WERI-Rb-1 (cell line): ENCODE measurements around the gene TPSAB1.
"Not testable (repeated sequence)": the region's sequence is repeated elsewhere in the genome, so short reads cannot be mapped to it uniquely, and the experiment has no call there.

Experiments used
- DNase-seq: peaks from one replicate; pipeline ENCODE4 v3.0.0-alpha.2; 2020
- H3K27ac ChIP-seq: fragments of 250-450 bp; sonication (Bioruptor Pico); 2 replicates; pipeline ENCODE4 v1.5.1; 2020; ENCODE audit warnings: mild to moderate bottlenecking, moderate library complexity
- H3K27me3 ChIP-seq: fragments of 250-450 bp; sonication (Bioruptor Pico); 2 replicates; pipeline ENCODE4 v1.5.1; 2021; ENCODE audit warnings: mild to moderate bottlenecking, low read depth, moderate library complexity; ENCODE audit not compliant: insufficient read depth, severe bottlenecking
- H3K36me3 ChIP-seq: fragments of 250-450 bp; sonication (Bioruptor Pico); 2 replicates; pipeline ENCODE4 v1.5.1; 2020; ENCODE audit warnings: mild to moderate bottlenecking, moderate library complexity
- H3K4me3 ChIP-seq: 2 replicates; pipeline ENCODE4 v1.5.1; 2011; ENCODE audit warnings: low read depth, mild to moderate bottlenecking, control low read depth, low read length
- H3K9me3 ChIP-seq: fragments of 250-450 bp; sonication (Bioruptor Pico); 2 replicates; pipeline ENCODE4 v1.5.1; 2021; ENCODE audit warnings: mild to moderate bottlenecking, moderate library complexity; ENCODE audit not compliant: severe bottlenecking
- TF ChIP-seq, protein P1 (sequence below): IDR thresholded peaks from 2 replicates; pipeline ENCODE4 v1.5.1; 2011; ENCODE audit warnings: low read depth, mild to moderate bottlenecking, control low read depth, inconsistent platforms, low read length

TPSAB1 gene

DNA sequence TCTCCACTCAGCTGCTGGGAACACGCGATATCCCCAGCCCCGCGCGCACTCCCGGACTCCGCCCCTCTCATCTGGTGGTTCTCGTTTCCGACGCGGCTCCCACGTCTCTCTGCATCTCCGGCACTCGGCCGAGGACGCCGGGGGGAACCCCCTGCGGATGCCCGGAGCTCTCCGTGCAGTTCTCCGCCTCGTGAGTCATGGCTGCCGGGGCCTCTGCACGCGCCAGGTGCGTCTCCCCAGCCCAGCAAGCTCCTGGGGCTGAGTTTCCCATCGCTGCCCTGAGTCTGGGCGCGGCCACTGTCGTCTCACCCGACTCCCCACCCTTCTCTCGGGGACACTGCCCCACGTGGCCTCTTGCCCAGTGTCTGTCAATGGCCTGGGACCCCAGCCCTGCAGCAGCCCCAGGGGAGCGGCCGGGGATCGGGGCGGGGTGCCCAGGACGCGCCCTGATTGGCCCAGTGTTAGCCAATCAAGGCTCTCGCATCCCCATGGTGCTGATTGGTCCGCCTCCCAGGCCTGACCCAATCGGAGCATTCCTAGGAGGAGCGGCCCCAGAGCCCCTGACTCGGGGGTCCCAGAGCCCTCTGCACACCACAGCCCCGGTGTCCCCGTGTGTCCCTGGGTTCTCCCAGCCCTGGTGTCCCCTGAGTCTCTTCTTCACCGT, 13.3 kb downstream of the TPSAB1 start:
- H3K27me3 ChIP-seq, H3K9me3 ChIP-seq, H3K36me3 ChIP-seq, H3K27ac ChIP-seq, H3K4me3 ChIP-seq, DNase-seq: not testable (repeated sequence)

DNA sequence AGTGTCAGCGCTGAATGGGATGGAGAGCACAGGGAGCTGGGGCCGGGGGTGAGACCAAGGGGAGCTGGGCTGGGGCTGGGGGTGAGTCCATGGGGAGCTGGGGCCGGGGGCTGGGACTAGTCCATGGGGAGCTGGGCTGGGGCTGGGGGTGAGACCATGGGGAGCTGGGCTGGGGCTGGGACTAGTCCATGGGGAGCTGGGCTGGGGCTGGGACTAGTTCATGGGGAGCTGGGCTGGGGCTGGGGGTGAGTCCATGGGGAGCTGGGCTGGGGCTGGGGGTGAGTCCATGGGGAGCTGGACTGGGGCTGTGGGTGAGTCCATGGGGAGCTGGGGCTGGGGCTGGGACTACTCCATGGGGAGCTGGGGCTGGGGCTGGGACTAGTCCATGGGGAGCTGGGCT, 14.3 kb downstream of the TPSAB1 start:
- H3K9me3 ChIP-seq, H3K36me3 ChIP-seq, H3K4me3 ChIP-seq, H3K27me3 ChIP-seq, H3K27ac ChIP-seq: not testable (repeated sequence)
- peak; percentile 7 for DNase-seq

DNA sequence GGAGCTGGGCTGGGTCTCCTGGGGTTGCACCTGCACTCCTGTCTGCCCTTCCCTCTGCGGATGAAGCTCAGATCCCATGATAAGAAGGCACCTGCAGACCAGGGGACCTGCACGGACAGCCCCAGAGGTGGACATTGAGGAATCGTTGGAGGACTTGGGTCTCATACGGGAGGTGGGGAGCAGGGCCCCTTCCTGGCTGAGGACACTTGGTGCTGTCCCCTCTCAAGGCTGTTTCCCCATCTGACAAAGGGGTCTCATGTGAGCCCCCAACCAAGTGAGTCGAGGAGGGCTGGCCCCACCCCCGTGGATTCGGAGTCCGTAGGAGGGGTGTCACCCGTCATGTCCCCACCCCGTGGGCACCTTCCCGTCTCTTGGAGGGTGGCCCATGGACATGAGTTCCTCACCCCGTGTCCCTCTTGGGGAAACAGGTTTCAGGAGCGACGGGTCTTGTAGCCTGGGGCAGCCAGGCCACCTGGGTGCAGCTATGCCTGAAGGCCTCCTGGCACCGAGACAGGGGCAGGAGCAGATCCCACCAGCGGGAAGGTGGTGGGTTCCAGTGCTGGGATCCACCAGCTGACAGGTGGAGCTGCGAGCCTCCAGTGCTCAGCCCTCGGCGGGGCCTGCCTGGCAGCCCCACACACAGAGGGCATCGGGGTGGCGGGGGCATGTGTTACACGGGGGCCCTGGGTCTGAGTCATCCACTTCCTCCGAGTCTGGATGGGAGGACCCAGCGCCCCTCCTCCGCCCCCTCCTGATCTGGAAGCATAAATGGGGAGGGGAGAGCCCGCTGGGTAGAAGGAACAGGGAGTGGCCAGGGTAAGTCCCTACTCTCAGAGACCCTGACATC, 15.0 kb downstream of the TPSAB1 start, which contains the start of gene TPSD1:
TPSD1 (plus strand) TSS at position 794 of the 847 bp plus-strand sequence. CDS start 212 bp downstream, outside the sequence.
- H3K36me3 ChIP-seq, H3K27ac ChIP-seq, H3K27me3 ChIP-seq, H3K4me3 ChIP-seq, DNase-seq, H3K9me3 ChIP-seq: not testable (repeated sequence)

DNA sequence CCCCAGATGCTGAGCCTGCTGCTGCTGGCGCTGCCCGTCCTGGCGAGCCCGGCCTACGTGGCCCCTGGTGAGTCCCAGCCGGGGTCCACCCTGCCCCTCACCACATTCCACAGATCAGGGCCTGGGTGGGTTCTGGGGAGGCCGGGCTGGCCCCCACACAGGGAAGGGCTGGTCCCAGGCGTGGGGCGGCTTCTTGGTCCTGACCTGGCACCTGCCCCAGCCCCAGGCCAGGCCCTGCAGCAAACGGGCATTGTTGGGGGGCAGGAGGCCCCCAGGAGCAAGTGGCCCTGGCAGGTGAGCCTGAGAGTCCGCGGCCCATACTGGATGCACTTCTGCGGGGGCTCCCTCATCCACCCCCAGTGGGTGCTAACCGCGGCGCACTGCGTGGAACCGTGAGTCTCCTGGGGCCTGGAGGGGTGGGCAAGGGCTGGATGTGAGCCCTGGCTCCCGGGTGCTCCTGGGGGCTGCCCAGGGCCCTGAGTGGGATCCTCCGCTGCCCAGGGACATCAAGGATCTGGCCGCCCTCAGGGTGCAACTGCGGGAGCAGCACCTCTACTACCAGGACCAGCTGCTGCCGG, 15.9 kb downstream of the TPSAB1 start:
- not testable (repeated sequence) for H3K36me3 ChIP-seq, H3K9me3 ChIP-seq, DNase-seq, H3K27ac ChIP-seq, H3K4me3 ChIP-seq, H3K27me3 ChIP-seq

DNA sequence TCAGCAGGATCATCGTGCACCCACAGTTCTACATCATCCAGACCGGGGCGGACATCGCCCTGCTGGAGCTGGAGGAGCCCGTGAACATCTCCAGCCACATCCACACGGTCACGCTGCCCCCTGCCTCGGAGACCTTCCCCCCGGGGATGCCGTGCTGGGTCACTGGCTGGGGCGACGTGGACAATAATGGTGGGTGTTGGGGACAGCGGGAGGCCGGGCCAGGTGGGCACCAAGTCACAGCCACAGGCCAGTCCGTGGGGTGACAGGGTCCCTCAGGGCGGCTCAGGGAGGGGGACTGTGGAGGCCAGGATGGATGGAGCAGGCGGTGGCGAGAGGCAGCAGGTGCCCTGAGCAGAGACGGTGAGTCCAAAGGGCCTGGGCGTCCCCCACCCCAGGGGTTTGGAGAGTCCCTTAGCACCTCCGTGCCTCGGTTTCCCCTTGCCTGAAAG, 16.4 kb downstream of the TPSAB1 start:
- H3K27ac ChIP-seq, result no peak overlapping the region
- H3K36me3 ChIP-seq, result no peaks in the 10 kb centered on the region
- no peak for DNase-seq
- H3K9me3 ChIP-seq, result no peaks in the 10 kb centered on the region
- H3K4me3 ChIP-seq, result no peak overlapping the region
- TF ChIP-seq, protein P1, sequence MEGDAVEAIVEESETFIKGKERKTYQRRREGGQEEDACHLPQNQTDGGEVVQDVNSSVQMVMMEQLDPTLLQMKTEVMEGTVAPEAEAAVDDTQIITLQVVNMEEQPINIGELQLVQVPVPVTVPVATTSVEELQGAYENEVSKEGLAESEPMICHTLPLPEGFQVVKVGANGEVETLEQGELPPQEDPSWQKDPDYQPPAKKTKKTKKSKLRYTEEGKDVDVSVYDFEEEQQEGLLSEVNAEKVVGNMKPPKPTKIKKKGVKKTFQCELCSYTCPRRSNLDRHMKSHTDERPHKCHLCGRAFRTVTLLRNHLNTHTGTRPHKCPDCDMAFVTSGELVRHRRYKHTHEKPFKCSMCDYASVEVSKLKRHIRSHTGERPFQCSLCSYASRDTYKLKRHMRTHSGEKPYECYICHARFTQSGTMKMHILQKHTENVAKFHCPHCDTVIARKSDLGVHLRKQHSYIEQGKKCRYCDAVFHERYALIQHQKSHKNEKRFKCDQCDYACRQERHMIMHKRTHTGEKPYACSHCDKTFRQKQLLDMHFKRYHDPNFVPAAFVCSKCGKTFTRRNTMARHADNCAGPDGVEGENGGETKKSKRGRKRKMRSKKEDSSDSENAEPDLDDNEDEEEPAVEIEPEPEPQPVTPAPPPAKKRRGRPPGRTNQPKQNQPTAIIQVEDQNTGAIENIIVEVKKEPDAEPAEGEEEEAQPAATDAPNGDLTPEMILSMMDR, result no peak
- H3K27me3 ChIP-seq, result no peaks in the 10 kb centered on the region

DNA sequence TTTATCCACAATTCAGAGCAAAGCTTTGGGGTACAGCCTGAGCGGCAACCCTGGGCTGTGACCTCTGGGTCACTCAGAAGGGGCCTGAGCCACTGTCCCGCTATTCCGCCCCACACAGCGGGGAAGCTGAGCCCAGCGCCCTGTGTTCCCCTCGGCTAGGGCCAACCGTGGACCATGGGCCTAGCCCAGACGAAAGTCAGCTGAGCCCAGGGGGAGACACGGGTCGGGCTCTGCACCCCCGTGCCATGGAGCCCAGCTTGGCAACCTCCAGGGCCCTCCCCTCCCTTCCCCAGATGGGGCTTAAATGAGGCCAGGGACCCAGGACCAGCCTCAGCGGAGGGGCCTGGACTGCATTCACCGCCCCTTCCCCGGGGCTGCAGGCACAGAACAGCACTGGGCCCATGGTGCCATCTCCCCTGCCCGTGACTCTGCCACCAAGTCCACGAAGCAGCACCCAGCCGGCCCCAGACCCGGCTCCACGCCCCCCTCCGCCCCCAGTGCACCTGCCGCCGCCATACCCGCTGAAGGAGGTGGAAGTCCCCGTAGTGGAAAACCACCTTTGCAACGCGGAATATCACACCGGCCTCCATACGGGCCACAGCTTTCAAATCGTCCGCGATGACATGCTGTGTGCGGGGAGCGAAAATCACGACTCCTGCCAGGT, 17.2 kb downstream of the TPSAB1 start:
- TF ChIP-seq, protein P1, result no peak
- H3K27me3 ChIP-seq, result no peaks in the 10 kb centered on the region
- no peaks in the 10 kb centered on the region for H3K9me3 ChIP-seq
- H3K36me3 ChIP-seq, result no peaks in the 10 kb centered on the region
- no peak for DNase-seq
- H3K27ac ChIP-seq, result no peak overlapping the region
- no peak overlapping the region for H3K4me3 ChIP-seq

DNA sequence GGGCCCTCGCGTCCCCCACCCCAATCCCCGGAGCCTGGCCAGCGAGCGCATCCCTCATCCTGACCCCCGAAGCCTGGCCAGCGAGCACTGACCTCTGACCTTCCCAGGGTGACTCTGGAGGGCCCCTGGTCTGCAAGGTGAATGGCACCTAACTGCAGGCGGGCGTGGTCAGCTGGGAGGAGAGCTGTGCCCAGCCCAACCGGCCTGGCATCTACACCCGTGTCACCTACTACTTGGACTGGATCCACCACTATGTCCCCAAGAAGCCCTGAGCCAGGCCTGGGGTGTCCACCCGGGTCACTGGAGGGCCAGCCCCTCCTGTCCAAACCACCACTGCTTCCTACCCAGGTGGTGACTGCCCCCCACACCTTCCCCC, 17.7 kb downstream of the TPSAB1 start:
- H3K36me3 ChIP-seq, result no peaks in the 10 kb centered on the region
- no peak for DNase-seq
- H3K9me3 ChIP-seq, result no peaks in the 10 kb centered on the region
- no peaks in the 10 kb centered on the region for H3K27me3 ChIP-seq
- TF ChIP-seq, protein P1, result no peak
- no peak overlapping the region for H3K4me3 ChIP-seq
- no peak overlapping the region for H3K27ac ChIP-seq
